Activated gamma-delta T cell (primary cell): ENCODE measurements around the gene TNIK.

Experiments used
- DNase-seq: peaks from one replicate; lab custom pipeline; 2025; lab: John Stamatoyannopoulos, UW

The TNIK gene

DNA sequence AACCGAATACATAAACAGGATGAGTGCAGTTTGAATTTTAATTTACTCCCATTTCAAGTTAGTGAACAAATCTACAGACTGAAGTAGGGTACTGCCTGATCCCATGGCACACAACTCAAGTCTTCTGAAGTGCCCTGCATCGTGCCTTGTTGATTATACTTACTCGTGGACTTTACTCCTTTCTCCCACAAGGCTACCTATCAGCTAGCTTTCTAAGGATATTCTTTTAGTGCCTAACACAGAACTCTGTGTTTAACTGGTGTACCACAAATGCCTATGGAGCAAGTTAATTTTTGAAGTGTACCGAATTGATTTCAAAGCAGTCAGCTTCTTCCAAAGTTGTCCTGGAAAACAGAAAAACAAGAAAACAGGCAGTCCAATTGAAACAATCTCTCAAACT, 119.8 kb downstream of the TNIK start:
- no peak for DNase-seq

GRCh38 chr3:171339598-171339997, 120.6 kb downstream of the TNIK start:
- no peak for DNase-seq

DNA sequence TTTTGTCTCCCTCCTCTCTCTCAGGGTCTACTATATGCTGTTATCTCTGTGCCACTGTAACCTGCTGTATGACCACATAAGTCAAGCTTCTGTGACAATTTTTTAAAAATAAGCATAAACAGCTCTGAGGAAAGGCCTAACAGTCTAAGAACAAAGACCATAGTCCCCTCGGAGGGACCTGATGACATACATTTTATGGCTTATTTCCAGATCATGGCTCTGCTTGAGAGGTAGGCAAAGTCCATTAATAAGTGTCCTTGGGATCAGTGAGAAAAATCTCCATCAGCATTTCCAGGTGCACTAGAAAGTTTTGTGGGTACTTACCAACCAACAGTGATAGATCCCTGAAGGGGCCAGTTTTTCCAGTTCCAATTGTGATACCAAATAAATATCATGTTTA, 123.8 kb downstream of the TNIK start:
- DNase-seq: no peak

DNA sequence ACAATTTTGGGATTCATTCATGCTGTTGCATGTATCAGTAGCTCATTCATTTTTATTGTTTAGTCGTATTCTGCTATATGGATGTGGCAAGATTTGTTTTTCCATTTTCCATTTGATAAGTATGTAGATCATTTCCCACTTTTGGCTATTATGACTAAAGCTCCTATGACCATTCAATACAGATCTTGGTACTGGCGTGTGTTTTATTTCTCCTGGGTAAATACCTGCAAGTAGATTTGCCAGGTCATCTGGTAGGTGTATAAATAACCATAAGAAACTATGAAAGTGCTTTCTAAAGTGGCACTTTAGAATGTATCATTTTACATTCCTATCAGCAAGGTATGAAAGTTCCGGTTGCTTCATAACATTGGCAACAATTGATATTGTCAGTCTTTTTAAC, 124.6 kb downstream of the TNIK start:
- no peak for DNase-seq

GRCh38 chr3:171334465-171334811, 125.8 kb downstream of the TNIK start:
- no peak for DNase-seq

DNA sequence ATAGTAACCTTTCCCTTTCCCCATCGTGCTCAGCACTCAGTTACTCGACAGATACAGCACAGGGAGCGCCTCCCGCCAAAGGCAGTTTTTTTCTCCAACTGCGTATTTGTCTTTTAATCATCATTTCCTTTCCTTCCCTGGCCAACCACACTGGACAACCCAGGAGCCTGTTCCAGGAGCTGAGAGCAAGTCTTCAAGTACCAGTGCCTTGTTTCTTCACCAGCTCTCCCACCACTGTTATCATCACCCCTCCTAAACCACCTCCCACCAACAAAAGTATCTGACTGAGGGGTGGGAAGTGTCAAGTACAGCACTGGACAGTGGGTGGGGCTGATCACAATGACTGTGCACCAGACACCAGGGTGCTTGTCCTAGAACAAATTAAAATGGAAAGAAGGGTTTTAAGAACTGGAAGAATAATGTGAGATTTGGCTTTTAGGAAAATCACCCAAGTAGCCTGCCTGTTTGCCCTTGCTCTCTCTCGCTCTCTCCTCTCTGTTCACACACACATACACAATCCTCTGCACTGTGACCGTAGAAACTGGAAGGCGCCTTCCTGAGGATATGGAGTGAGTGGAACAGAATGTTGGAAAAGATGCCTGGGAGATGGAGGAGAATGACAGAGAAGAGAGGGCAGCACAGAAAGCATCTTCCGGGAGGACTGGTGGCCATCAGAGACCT, 126.3 kb downstream of the TNIK start:
- no peak for DNase-seq

GRCh38 chr3:171330938-171331337, 129.3 kb downstream of the TNIK start:
- DNase-seq: no peak

GRCh38 chr3:171329746-171330145, 130.5 kb downstream of the TNIK start:
- DNase-seq: no peak

DNA sequence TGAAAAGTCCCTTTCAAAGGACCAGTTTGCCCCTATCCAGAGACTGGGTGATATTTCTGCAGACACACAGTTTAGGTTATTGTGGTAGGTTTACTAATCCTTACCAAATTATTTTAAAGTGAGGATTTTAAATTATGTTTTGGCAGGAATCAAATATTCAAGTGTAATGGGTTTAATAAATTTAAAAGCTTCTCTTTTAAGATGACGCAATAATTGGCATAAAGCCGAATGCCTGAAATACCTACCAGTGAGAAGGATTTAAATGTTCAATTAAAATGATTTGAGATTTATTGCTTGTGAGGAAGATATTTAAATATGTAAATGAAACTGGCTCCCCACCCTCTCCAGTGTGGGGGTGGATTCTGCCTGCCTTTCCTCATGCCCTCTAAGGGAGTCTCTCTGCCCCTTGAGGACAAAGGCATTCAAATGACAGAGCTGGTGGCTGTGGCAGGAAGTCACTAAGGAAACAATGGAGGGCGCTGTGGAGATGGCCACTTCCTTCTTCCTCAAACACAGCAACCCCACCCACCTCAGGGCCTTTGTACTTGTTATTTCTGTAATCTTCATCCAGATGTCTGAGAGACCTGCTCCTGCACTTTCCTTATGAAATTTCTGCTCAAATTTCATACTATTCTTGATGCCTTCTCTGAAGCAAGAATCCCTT, 131.7 kb downstream of the TNIK start:
- no peak for DNase-seq

DNA sequence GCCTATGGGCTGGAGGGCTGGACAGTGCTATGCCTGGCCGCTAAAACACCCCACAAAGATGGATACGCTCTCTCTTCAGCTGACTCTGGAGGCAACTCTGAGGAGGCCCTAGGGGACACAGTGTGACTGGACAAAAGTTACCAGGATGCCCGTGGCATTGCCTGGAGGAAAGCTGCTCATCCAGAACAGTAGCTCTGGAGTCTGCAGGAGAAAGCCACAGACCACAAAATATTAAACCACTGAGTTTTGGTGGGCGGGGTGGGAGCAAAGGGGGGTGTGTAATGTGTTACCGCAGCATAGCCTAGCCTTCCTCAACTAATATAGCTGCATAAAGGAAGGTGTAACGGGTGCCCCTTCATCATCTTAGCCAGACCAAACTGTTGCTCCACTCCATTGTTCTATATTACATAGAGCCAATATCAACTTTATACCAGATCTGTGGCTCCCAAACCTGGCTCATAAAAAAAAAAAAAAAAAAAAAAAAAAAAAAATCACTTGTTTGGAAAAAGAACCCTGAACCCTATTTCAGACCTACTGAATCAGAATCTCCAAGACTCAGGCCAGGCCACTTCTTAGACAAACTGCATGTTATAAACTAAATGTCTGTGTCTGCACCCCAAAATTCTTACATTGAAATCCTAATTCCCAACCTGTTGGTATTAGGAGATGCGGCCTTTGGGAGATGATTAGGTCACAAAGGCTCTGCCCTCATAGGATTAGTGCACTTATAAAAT, 132.6 kb downstream of the TNIK start:
- no peak for DNase-seq

GRCh38 chr3:171326717-171327440, 133.3 kb downstream of the TNIK start:
- no peak for DNase-seq

DNA sequence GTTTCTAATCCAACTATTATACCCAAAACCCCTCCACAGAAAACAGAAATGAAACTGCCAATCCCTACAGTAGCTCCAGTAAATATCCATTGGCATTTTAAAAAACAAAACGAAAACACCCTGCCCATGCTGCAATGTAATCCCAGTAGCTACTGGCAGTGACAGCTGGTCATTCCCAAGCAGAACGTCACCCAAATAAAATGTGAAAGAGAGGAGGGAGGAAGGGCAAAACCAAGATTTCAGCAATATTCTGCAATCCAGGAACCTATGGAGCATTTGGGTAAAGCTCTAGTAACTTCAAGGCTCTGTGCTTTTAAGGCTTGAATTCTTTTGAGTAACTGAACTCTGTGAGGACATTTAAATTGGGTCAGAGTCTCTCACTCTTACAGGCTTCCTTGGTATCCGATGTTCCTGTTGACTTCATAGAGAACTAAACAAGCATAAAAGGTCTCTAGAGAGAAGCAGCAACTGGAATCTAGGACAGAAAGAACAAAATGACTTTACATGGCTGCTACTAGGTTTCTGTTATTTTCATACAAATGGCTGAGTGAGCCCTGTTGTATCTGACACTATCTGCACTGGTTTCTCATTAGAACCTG, 136.2 kb downstream of the TNIK start:
- DNase-seq: no peak

- DNase-seq: no peak
Measured at GRCh38 chr3:171321559-171322360, 138.4 kb downstream of the TNIK start.

DNA sequence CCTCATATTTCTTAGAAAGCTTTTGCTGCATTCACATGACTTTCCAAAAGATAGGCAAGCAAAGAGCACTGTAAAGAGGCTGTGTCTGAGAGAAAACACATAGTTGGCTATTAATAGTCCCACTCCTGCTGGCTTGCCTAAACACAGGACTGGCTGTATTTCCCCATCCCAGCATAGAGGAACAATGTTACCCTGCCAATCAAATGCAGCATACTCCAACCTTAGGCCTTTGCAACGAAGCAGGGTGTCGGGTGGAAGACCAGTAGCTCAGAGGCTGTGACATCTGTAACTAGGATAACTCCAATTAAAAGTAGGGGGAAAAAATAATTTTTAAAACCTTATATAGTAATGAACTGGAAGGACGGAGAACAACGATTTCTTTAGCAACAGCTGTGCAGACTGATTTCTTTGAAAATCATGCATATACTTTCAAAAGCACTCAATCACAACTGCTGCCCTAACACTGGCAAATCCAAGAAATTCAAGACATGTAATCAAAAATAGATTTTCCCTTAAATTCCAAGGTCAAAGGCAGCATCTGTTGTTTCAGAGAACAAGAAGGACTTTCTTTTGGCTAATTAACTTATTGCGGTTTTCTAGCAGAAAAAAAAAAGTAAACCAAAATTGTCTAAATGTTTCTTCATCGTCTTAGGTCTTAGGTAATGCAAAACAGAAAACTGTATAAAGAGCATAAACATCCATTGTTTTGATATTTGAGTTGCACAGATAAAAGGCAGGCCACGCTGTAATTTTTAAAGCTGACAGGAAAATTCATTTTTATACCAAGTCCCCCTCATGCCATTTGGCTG, 139.3 kb downstream of the TNIK start:
- no peak for DNase-seq

DNA sequence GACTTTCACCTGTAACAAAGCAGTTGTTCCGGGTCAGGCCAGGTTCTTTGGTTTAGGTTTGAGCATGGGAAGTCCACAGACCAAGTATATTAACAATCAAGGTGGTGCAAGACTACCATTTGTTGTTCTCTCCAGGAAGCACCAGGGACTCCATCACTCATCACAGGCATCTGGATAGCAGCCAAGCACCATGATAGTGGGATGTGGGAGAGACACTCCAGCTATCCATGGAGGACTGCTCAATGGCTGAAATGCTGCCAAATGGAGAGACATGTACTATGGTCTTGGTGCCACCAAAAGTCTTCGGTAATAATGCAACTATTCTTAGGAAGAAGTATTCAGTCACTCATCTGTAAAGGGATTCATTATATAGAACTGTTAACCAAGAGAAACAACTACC, 143.0 kb downstream of the TNIK start:
- DNase-seq: no peak

DNA sequence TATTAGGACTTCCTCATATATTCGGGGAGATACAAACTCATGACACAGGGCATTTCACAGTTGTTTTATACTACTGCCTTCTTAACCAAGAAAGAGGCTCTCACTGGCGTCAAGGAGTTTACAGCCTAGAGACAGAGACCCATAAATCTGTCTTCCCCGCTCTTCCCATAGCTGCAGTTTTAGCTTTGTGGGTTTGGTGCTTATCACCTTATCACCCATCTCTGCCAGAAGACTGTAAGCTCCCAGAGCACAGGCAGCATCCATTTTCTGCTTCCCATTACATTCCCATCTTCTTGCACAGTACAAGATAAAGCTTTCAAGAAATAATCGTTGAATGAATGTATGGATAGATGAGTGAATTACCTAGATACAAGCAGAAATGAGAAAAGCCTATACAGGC, 144.3 kb downstream of the TNIK start:
- DNase-seq: no peak

DNA sequence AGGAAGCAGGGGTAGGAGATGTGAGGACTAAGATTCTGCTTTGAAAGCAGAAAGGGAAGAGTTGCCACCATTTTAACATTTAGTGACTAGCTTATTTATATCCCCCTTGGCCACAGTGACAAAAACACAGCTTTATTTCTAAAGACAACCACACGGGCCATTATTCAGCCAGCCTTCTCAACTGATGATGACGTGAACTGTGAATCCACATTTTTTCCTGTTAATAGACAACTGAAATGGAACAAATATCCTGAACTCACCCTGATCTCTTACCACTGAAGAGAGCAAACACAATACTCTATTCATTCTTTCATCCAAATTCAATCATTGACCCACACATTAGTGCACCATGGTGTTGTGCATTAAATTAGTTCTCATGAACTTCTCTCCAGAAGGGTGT, 145.1 kb downstream of the TNIK start:
- no peak for DNase-seq

GRCh38 chr3:171314341-171314740, 145.9 kb downstream of the TNIK start:
- no peak for DNase-seq

GRCh38 chr3:171313702-171314101, 146.5 kb downstream of the TNIK start:
- no peak for DNase-seq

- DNase-seq: no peak
Measured at GRCh38 chr3:171312741-171313140, 147.5 kb downstream of the TNIK start.

DNA sequence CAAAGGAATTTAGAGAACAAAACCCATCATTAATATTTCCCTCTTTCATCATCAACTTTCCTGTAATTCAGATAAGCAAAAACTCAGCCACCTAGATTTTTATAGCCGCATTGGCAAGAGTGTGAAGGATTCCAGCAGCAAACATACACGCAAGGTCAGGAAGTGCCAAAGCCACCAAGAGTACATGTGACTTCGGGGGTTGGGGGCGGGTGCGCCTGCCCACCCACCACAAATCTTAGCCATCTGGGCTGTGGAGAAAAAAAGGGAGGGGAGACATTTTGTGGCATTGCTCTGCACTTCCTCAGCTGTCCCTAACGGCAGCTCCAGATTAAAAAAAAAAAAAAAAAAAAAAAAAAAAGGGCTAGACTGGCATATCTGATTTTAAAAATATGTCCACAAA, 148.4 kb downstream of the TNIK start:
- no peak for DNase-seq
